Esophagus mucosa (tissue), 1 donor: ENCODE data around the gene MTA2. TPM values are rescaled to one million over a fixed set of nuclear protein-coding genes. Genes with fewer than 3 reads are reported as not detected.

Experiments used
- ATAC-seq: fragments of 200-7000 bp; cut with Tn5 transposase; one replicate; pipeline ENCODE4 v1.9.1; 2020
- total RNA-seq: library from RNA; stranded (reverse); gene quantifications from one replicate; pipeline ENCODE4 v1.2.4, GENCODE V29; 2023
- donor health status: DM: yes; HTN: yes; CAD: no.

Gene MTA2
- total RNA-seq, 1 donor from 2014 or later, result 88.4 TPM

DNA sequence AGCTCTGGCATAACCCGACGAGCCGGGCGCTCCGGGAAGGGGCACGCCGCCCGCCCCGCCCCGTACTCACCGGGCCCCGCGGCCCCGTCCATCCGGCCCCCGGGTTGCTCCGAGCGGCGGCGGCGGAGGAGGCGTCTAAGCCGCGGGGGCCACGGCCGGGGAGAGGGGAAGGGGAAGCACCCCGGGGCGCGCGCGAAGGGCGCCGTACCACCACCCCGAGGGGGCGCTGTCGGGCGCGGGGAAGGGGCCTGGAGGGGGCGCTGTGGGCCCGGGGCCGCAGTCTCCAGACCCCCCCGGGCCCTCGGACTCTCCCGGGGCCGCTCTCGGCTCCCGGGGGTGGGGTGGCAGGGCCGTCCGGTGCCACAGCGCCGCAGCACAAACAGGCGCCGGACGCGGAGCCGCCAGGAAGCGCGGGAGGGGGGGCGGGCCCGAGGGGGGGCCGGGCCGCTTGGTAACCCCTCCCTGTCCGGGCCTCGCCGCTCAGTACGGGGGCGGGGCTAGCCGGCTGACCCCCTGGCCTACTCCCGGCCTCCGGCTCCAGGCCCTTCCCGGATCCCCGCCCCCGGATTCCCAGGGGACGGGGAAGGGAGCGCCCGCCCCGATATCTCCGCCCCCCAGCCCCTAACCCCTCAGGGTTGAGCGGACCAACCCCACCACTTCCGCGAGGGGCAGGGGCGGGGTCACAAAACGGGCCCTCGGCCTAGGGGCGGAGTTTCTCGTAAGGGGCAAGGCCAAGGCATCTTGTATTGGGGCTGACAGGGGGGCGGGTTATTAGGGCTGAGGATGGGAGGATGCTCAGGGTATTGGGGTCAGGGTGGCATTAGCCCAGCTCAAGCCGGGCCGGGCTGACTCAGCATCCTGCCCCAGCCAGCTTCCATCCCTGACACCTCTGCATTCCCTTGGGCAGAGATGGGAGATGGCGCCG is 11.0 kb upstream of the MTA2 start, which contains the start of the genes EML3 and ROM1:
EML3 (minus strand) TSS at position 410 of the 925 bp plus-strand sequence; CDS start at position 92, 318 bp downstream.
ROM1 (plus strand) TSS at position 892 of the 925 bp plus-strand sequence; CDS start at position 917, 25 bp downstream.
- peak; percentile 71 for ATAC-seq

DNA sequence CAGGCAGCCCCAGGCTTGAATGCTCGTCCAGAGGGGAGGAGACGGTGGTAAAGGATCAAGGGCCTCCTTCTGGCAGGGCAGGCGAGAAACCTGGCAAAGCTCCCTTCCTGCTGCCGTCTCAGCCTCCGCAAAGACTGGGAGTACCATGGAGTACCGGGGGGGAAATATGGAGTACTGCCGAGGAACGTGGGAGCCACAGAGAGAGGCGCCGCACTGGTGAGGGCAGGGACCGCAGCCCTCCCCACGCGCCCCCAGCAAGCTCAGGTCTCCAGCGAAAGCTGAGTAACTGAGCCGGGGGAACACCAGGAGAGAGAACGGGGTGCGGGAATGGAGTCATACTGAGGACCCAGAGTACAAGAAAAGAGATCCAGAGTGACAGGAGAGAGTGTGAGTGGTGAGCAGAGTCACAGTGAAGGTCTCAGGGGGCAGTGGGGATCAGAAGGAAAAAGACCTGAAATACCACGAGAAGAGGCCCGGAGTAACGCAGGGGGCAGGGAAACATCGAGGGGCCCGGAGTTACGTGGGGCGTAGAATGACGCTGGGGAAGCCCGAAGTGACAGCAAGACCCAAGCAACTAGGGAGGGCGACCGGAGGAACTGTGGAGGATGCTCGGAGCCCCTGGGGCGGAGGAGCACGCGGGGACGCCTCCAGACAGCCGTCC is 10.2 kb upstream of the MTA2 start:
- ATAC-seq, result peak; percentile 1

DNA sequence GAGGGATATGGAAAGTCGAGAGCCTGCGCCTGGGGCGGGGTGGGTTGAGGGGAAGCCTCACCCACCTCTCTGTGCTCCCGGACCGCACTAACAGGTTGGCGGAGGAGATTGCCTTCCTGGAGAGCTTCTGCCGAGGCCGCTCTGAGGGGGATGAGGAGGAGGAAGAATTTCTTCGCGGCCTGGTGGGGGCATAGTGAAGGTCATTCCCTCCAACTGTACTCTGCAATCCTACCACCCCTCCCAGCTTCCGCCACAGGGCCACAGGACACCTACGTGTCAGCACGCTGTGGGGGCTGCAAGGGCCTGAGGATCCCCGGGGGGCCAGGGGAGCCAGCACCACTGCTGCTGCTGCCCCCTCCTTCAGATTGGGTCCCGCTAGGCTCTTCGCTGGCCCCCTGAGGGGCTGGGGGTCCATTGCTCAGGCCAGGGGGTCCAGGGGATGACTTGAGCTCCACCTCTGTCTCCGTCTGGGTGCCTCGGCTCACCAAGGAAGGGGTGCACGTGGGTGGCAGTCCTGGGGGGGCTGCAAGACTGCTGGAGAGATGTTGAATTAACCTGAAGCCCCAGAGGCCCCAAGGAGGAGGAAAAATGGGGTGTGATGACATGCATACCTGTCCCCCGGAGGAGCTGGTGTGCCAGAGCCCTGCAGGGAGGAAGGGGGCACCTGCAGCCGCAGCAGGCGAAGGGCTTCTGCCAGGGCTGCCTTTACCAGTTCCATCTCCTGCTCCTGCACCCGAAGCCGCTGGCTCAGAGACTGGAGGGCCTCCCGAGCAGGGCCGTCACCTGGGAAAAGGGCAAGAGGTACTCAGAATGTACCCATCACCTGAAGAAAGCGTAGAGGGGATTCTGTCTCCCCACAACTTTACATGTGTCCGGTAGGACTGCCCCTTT is 9.4 kb upstream of the MTA2 start:
- ATAC-seq, result no peak

DNA sequence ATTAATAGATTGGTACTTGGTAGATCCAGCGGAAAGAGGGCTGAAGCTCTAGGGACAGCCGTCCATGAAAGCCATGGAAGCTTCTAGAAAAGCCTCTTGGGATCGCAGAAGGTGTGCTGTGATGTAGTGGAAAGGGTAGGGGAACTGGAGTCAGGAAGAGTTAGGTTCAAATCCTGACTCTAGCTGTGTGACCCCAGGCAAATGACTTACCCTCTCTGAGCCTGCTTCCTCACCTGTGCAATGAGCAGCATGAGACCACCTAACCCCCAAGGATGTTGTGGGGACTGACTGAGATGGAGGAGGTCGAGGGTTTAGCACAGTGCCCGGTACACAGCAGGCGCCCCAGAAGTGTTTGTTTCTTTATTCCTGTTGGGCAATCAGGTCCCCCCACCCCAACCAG is 8.7 kb upstream of the MTA2 start:
- ATAC-seq, result no peak

DNA sequence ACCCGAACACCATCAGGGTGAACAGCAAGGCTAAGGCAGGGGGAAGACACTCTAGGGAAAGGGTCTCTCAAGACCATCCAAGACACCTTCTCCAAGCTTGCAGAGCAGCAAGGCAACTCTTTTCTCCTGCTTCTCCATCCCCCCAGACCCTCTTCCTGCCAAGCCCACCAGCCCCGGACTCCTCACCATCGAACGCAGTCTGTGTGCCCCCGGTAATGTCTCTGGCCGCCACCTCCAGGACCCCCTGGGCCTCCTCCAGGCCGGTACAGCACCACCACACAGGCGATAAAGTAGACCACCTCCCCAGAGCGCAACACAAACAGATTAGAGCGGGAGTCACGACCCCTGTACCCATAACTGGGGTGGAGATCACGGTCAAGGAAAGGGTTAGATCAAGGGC is 7.1 kb upstream of the MTA2 start:
- no peak for ATAC-seq

DNA sequence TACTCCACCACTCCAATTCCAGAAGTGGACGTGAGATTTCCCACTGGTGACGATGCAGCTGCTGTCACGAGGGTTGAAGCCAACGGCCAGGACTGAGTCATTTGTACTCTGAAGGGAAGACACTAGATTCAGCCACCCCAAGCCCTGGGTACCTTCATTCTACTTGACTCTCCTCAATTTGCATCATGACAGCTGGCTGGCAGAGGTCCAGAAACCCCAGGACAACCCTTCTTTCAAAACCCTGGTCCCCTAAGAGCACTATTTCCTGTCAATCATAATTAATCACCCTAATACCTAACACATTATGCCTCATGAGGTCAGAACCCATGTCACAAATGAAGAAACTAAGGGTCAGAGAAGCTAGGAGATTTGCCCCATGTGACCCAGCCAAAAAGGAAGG is 6.0 kb upstream of the MTA2 start:
- no peak for ATAC-seq

DNA sequence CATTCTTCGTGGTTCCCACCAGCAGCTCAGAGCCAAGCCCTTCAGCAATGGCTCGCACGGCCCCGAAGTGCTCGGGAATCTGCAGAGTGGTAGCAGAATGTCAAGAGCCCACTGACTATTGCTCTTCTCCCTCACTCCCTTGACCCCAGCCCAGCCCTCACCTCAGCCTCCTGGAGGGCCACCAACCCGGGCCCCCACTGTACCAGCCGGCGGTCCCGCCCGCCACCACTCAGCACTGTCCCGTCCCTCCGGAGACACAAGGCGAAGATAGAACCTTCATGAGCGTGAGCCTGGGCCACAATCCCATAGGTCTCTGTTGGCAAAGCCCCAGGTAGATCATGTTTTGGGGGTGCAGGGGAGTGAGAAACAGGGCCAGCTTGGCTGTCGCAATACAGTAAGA is 4.2 kb upstream of the MTA2 start:
- no peak for ATAC-seq

DNA sequence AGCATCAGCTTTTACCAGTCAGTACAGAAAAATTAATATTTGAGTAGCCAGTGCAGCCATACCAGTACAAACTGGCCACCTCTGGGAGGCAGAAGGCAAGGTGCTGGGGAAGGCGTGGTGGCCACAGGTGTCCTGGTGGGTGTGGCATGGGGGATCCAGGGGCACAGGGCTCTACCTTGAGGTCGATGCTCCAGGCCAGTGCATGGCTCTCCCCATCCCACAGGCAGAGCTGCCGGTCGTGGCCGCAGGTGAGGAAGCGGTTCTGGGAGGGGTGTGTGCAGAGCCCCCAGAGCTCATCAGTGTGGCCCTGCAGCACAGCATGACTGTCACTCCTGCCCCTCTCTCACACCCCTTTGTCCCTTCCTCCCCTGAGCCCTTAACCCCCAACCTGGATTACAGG is 3.8 kb upstream of the MTA2 start:
- ATAC-seq, result no peak

DNA sequence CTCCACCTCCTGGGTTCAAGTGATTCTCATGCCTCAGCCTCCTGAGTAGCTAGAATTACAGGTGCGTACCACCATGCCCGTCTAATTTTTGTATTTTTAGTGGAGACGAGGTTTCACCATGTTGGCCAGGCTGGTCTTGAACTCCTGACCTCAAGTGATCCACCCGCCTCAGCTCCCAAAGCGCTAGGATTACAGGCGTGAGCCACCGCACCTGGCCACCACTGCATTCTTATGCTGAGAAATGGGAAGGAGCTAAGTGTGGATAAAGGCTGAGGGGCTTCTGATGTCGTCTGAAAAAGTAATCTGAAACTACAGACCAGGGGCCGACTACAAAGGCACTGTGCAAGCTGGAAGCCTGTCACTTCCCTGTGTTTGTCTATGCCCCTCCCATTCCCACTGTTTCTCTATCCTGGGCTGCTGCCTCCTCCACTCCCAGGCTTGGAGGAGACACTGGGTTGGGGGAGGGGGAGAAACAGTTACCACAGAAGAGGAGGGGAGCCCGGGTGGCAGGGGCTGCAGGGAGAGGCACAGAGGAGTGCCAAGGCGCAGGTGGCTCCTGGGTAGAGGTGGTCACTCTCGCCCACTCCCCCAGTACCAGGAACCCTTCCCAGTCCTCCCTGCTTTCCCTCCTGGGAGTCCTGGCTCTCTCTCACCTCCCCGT is 2.9 kb upstream of the MTA2 start:
- ATAC-seq, result no peak

DNA sequence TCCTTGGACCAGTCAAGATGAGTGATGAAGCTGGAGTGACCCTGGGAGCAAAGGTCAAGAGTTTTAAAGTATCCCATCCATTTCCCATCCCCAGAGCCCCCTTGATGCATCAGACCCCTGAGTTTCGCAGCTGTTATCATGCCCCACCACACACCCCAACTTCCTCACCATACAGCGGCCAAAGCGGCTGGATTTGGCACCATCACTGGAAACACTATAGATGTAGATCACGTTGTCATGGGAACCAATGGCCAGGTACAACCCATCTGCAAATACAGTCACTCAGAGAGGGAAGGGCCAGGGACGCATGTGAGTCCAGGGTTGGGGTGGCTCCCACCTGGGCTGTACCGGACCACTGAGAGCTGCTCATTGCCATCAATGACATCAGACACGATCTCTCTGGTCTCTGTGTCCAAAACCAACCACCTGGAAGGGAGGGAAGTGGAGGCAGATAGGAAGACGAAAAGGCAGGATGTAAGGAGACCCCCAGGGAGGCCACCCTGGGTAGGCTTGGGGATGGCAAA is 2.2 kb upstream of the MTA2 start:
- no peak for ATAC-seq

DNA sequence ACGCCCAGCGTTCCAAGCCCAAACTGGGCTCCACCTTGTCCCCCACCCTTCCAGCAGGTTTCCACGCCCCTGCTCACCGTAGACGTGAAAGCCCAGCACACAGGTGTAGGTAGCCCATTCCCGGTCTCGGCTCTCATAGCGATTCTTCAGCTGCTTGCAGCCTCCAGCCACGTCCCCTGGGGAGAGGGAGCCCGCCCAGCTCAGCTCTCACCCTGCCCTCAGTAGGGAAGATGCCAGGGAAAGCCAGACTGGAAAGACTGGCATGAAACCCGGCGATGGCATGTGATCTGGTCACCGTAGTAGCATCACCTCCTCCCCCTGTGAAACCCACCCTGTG is 1.4 kb upstream of the MTA2 start:
- ATAC-seq, result peak; percentile 21

DNA sequence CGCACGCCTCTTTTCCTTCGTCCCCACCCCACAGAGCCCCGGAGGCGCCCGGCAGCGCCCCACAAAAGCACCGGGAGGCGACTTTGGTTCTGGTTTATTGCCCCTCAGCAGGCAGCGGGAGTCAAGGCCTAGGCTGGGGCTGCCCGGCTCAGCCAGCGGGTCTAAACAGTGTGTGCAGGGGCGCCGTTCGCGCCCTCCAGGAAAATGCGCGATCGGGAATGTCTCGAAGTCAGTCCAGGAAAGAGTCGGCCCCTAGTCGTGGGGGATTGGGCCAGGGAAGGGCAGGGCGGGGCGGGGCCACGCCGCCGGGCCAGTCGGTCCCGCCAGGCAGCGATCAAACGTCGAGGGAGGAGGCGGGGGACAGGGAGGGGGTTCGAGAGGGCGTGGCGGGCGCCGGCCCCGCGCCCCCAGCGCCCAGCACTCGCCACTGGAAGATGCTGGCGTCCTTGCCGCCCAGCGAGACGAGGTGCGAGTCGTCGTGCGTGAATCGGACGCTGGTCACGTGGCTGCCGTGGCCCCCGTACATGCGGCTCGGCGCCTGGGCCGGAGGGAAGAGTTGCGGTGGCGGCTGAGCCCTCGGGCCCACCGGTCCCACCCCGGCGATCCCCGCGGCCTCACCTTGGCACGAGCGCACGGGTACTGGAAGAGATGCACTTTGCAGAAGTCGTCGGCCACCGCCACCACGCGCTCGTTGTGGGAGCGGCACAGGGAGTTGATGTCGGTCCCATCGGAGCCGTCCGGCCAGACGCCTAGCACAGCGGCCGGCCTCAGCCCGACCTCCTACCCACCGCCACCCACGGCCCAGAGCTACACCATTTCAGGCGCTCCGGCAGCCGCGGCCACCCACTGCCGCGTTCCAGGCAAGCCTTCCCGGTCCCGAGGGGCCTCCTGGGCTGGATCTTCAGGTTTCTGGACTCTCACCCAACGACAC is 741 bp upstream of the MTA2 start:
- peak; percentile 67 for ATAC-seq

DNA sequence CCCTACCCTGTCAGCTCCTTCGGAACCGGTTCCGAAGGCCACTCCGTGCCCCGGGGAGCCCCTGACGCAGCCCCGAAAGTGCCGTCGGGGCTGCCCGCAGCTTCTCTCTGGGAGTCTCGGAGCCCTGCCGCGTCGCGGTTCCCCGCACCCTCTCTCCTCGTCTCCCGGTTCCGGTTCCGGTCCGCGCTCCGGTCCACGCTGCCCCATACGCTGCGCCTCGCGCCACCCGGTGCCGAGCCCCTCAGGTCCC is 618 bp downstream of the MTA2 start:
- ATAC-seq, result peak; percentile 4

DNA sequence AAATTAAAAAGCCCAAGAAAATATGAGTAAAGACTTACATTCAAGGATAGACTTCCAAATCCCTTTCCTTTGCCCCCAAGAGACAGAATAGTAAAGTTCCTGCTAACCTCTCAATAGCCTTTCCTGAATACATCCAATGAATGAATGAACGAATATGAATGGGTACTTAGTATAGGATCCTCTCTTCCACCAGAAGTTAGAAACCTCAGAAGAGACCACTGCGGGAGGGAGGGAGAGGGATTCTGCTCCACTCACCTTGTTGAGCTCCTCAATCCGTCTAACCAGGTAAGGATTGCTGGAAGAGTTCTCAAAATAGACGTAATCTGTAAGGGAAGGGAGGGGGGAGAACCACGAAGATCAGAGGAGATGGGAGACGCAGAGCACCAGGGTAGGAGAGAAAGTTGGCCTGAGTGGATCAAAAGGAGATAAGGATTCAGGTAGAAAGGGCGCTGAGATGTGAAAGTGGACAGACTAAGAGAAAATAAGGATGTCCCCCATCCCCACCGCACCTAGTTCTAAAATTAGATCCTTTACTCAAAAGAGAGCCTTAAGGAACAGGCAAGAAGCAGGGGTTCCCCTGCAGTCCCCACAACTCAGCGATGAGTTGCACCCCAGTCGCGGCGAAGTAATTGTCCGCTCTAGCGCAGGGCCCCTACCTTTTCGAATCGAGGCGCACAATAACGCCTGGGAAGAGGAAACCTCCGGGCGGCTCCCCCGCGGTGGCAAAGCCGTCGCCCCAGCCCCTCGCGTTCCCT is 1.1 kb downstream of the MTA2 start:
- no peak for ATAC-seq

DNA sequence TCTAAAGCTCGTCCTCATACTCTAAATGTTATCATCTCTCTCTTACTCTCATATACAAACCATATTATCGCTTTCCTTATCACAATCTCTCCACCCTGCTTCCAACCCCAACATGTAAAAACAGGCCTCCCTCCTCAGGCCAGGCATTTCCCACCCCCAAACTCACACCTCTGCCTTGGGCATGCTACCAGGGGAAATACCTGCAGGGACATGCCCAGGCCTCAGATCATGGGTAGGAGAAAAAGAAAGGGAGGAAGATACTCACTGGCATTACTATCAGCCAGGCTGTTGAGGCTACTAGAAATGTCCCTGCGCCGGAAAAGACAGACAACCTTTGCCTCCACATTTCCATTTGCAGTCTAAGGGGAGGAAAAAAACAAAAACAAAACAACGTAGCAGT is 1.8 kb downstream of the MTA2 start:
- no peak for ATAC-seq

DNA sequence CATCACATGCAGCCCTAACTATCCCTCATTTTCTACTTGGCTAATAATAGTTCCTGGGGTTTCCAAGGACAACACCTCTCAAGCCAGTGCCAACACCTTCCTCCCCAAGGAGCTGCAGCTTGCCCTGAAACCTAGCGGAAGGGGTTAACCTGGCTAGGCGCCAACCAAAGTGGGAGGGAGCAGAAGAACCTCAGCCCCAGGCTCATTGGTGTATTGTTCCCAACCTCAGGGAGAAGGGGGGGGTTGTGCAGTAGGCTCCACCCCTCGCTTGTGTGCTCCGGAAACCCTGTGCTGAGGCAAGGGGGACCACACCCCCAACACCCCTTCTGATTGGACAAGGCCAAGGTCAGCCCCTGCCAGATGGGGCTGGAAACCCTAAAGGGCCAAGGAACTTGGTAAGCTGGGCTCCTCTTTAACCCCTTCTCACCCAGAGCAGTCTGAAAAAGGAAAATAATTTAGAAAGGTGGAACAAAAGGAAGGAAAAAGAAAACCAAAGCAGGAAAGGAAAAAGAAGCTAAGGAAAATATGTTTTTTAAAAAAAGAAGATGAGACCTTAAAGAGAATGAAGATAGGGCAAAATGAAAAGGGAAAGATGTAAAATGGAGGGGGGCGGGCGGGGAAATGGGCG is 2.5 kb downstream of the MTA2 start:
- peak; percentile 73 for ATAC-seq

DNA sequence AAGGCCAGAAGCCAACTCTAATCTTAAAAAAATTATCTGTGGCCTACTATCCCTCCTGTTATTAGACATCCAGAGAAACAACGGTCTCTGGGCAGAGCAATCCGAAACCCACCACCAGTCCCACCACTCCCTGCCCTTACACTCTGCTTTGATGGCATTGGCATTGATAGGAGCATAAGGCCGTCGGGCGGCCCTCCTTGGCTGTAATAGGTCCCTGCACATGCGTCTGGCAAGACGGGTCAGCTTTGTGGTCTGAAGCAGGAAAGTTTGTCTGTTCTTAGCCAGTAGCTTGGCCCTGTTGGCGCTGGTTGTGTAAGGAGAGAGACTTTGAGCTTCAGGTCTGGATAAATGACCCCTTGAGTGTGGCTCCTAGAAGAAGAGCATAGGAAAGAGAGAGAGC is 6.5 kb downstream of the MTA2 start:
- ATAC-seq, result no peak

DNA sequence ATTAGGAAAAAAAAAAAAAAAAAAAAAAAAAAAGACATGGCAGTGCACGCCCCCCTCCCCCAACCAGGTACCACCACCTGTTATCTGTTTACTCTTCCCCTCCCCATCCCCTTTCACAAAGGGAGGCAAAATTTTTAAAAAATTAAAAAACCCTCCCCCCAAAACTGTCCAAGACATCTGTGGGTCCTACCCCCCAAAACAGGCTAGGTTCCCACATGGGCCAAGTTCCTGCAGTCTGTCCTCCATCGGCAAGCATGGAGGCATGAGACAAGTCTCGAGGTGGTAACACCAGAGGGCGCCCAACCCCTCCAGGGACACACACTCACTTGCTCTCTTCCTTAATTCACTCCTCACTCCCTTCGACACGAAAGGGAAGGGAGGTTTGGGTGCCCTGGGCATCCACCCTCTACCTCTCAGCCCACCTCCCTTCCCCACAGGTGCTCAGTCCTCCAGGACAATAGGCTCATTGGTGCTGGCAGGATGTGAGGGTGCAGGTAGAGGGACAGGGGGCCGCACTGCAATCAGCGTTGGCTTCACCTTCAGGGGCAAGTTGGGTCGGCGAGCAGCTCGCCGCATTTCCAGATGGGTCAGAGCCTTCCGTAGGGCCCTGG is 8.1 kb downstream of the MTA2 start:
- ATAC-seq, result peak; percentile 35

DNA sequence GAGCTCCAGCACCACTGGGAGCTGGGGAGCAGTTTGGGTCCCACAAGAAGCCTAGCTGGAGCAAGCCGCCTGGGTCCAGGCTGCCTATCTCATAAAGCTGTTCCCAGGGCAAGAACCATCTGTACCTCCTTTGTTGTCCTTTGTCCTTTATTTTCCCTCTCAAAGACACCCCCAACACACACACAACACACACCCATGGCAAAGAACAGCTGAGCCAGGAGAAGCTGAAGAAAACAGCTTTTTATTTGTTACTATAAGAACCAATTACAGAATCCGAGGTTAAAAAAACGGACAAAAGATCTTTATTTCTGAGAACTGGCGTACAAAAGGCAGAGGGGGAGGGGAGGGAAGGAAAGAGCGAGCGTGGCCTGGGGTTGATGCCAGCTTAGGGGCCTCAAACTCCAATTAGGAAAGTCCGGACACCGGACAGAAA is 8.7 kb downstream of the MTA2 start:
- ATAC-seq, result no peak
